Endothelial cell of umbilical vein (primary cell): ENCODE measurements around the gene PCDH18. TPM values are rescaled to one million over a fixed set of nuclear protein-coding genes. Genes with fewer than 3 reads are reported as not detected.
A peak's percentile ranks its signal among the peaks of the same experiment; 100 is the strongest.

ENCODE experiments used
- BruUV-seq: library from RNA; stranded (reverse); fragments of 400-500 nt; replicated peaks from 2 replicates; lab custom pipeline; 2021; lab: Mats Ljungman, UMichigan
- CTCF ChIA-PET: fragments of 300-600, 350-600 bp; sonication (Branson Sonifier 250); formaldehyde crosslinking; loops from one replicate; lab custom pipeline; 2021; ENCODE audit warnings: antibody characterized with exemption, inconsistent platforms; lab: Charles Lee
- POLR2A ChIA-PET: fragments of 300-600, 350-600 bp; sonication (Branson Sonifier 250); formaldehyde crosslinking; loops from one replicate; lab custom pipeline; 2021; ENCODE audit warnings: antibody characterized with exemption, inconsistent platforms; lab: Charles Lee
- DNase-seq: peaks from one replicate; pipeline ENCODE4 v3.0.0-alpha.2; 2011; ENCODE audit warnings: low read depth, low spot score
- FAIRE-seq: peaks from 2 replicates; lab custom pipeline; 2011; peaks lifted over from hg19 to GRCh38; lab: Jason Lieb, UNC
- H2AFZ ChIP-seq: 2 replicates; pipeline ENCODE4 v1.6.0; 2012; ENCODE audit warnings: low read depth, low read length, control low read depth, inconsistent platforms
- H3K27ac ChIP-seq: 2 replicates; pipeline ENCODE4 v1.5.1; 2011; ENCODE audit warnings: low read depth, mild to moderate bottlenecking, control low read depth, low read length, moderate library complexity; ENCODE audit not compliant: insufficient read depth
- H3K27me3 ChIP-seq, 2 experiments: 2 replicates each; pipeline versions ENCODE4 v1.6.0 to v1.6.1; 2011; ENCODE audit warnings: low read length in 2 of 2, mixed read lengths in 1 of 2; ENCODE audit not compliant: control insufficient read depth in 2 of 2, insufficient read depth in 2 of 2
- H3K36me3 ChIP-seq, 2 experiments: 2 replicates in 1 of 2; 3 replicates in 1 of 2; pipeline ENCODE4 v1.5.1; 2011; ENCODE audit warnings: low read length in 2 of 2, mild to moderate bottlenecking in 1 of 2, moderate library complexity in 1 of 2; ENCODE audit not compliant: control insufficient read depth in 2 of 2, insufficient read depth in 2 of 2; ENCODE audit errors: extremely low read depth in 1 of 2
- H3K4me1 ChIP-seq: 3 replicates; pipeline ENCODE4 v1.5.1; 2011; ENCODE audit warnings: mild to moderate bottlenecking, low read length; ENCODE audit not compliant: control insufficient read depth, insufficient read depth; ENCODE audit errors: extremely low read depth
- H3K4me2 ChIP-seq: 2 replicates; pipeline ENCODE4 v1.6.1; 2011; ENCODE audit warnings: low read length, control low read depth, mixed read lengths; ENCODE audit not compliant: insufficient read depth
- H3K4me3 ChIP-seq, 3 experiments: fragments of 200-600 bp in 1 of 3; sonication (generic), shearing (Covaris generic) in 1 of 3; replicated peaks in 1 of 3; 2 replicates each; pipeline ENCODE4 v1.5.1; 2011 to 2016; ENCODE audit warnings: control low read depth in 3 of 3, low read length in 3 of 3, mild to moderate bottlenecking in 2 of 3, inconsistent platforms in 1 of 3, low read depth in 1 of 3, moderate library complexity in 1 of 3; ENCODE audit not compliant: insufficient read depth in 1 of 3
- H3K79me2 ChIP-seq: 2 replicates; pipeline ENCODE4 v1.6.0; 2012; ENCODE audit warnings: low read length, inconsistent platforms; ENCODE audit not compliant: control insufficient read depth, insufficient read depth
- H3K9ac ChIP-seq: replicated peaks from 2 replicates; pipeline ENCODE3; 2011; ENCODE audit warnings: low read length, control low read depth; ENCODE audit not compliant: insufficient read depth; ENCODE audit errors: extremely low read depth
- H3K9me1 ChIP-seq: replicated peaks from 3 replicates; pipeline ENCODE4 v1.6.0; 2011; ENCODE audit warnings: mild to moderate bottlenecking, low read length; ENCODE audit not compliant: control insufficient read depth, insufficient read depth; ENCODE audit errors: extremely low read depth
- H3K9me3 ChIP-seq: replicated peaks from 2 replicates; pipeline ENCODE4 v1.5.1; 2012; ENCODE audit warnings: low read length, inconsistent platforms; ENCODE audit not compliant: control insufficient read depth, insufficient read depth
- H4K20me1 ChIP-seq: replicated peaks from 2 replicates; pipeline ENCODE3; 2011; ENCODE audit warnings: mild to moderate bottlenecking, low read length; ENCODE audit not compliant: control insufficient read depth, insufficient read depth; ENCODE audit errors: extremely low read depth
- EZH2 ChIP-seq: IDR thresholded peaks from 2 replicates; pipeline ENCODE4 v1.6.1; 2012; ENCODE audit warnings: borderline replicate concordance, low read depth, mild to moderate bottlenecking, moderate library complexity, low read length, inconsistent platforms; ENCODE audit not compliant: severe bottlenecking
- FOS ChIP-seq: IDR thresholded peaks from 2 replicates; pipeline ENCODE4 v1.6.1; 2011; ENCODE audit warnings: mild to moderate bottlenecking, low read length, moderate library complexity, borderline replicate concordance; ENCODE audit not compliant: insufficient read depth
- GATA2 ChIP-seq: IDR thresholded peaks from 2 replicates; pipeline ENCODE4 v1.7.0; 2011; ENCODE audit warnings: low read depth, mild to moderate bottlenecking, moderate library complexity, mixed read lengths, low read length; ENCODE audit not compliant: insufficient read length, insufficient read depth
- JUN ChIP-seq: IDR thresholded peaks from 2 replicates; pipeline ENCODE4 v1.6.1; 2011; ENCODE audit warnings: borderline replicate concordance, low read depth; ENCODE audit not compliant: insufficient read length, insufficient read depth
- MYC ChIP-seq: IDR thresholded peaks from one replicate; pipeline ENCODE4 v1.6.1; 2011; ENCODE audit warnings: mild to moderate bottlenecking, low read depth, low read length
- POLR2A ChIP-seq: IDR thresholded peaks from 2 replicates; pipeline ENCODE4 v1.6.1; 2012; ENCODE audit warnings: low read depth, mild to moderate bottlenecking, control low read depth, low read length
- POLR2AphosphoS5 ChIP-seq: IDR thresholded peaks from 2 replicates; pipeline ENCODE4 v1.6.1; 2012; ENCODE audit warnings: low read depth, mild to moderate bottlenecking, control low read depth, low read length, moderate library complexity; ENCODE audit not compliant: insufficient read depth
- dilution Hi-C: fragments of 300-500 bp; cut with MboI; formaldehyde crosslinking; loops from one replicate; pipeline ENCODE4 v1.15.0; 2019; ENCODE audit warnings: low sequenced_read_pairs; ENCODE audit not compliant: extremely low pct_ligation_motif_present
- intact Hi-C: fragments of 100-400 bp; cut with micrococcal nuclease; formaldehyde crosslinking; loops from one replicate; pipeline ENCODE4 v1.10.0; 2022
- polyA plus RNA-seq, 4 experiments: library from polyadenylated mRNA; depleted of rRNA in 3 of 4; stranded (reverse) in 3 of 4; unstranded in 1 of 4; fragments of >200 nt; gene quantifications; 2 replicates each; pipeline versions ENCODE4 v1.2.1 to v1.2.3, GENCODE V29; 2011 to 2012; ENCODE audit warnings: missing spikeins in 1 of 4
- total RNA-seq: library from RNA; stranded (reverse); gene quantifications from 2 replicates; pipeline ENCODE4 v1.2.3, GENCODE V29; 2021
- TF ChIP-seq, protein P1 (sequence below), 2 donors: IDR thresholded peaks; 1 replicate in 1 of 2; 2 replicates in 1 of 2; pipeline ENCODE4 v1.5.1; 2011; ENCODE audit warnings: low read length in 2 of 2, mild to moderate bottlenecking in 2 of 2, moderate library complexity in 2 of 2, control low read depth in 1 of 2, inconsistent platforms in 1 of 2, low read depth in 1 of 2; ENCODE audit not compliant: insufficient read depth in 1 of 2; ENCODE audit errors: extremely low read depth in 1 of 2
- TF ChIP-seq, protein P2 (sequence below): IDR thresholded peaks from 2 replicates; pipeline ENCODE4 v1.6.1; 2011; ENCODE audit not compliant: insufficient read depth, insufficient read length

PCDH18 gene
- total and polyA plus RNA-seq, 2 donors (not counting 3 experiments of a cell fraction or from before 2014, with no cell fraction given) = 1.5 to 2.2 TPM

DNA sequence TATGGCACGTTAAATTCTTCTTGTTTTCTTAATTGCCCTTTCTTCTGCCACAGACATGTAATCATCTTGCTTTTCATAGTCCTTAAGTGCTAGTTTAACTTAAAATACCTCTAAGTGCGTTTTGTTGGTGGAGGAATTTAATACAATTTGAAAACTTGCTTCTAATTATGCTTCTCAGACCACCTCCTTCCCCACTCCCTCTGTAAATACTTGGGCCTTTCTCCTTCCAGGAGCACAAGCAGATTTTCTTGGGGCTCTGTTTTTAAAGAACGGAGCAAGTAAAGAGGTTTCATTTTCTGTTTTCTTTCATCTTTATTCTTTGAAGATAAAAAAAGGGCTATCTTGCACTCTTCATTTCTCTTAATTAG lies 559 bp upstream of the PCDH18 start:
- POLR2A ChIA-PET = no interaction called here

More for the DNA sequence above, 559 bp upstream of the PCDH18 start:
- BruUV-seq = TSS peak; percentile 21
- Histone ChIP-seq H4K20me1 (no peaks in the 10 kb centered on the region), H2AFZ (peak overlapping the region; percentile 74), H3K9me3 (no peaks in the 10 kb centered on the region), H3K36me3 (no peaks in the 10 kb centered on the region), H3K9ac (peak overlapping the region; percentile 73), H3K27ac (peak overlapping the region; percentile 23), H3K4me1 (peaks cover 10% of the 10 kb centered on the region), H3K27me3 (no peaks in the 10 kb centered on the region), H3K79me2 (no peaks in the 10 kb centered on the region), H3K4me3 (peak overlapping the region; percentile 38 to 94 (median 58)), H3K4me2 (peak overlapping the region; percentile 91), H3K9me1 (no peaks in the 10 kb centered on the region)
- intact Hi-C loops (loop anchor here (2.0 to 10.0 kb wide), 3 partner anchors 14 to 332 kb away; no protein-coding TSS in a partner anchor), dilution Hi-C loops (no loop called here)
- FAIRE-seq (no peak), DNase-seq (no peak)
- TF ChIP-seq MYC (no peak), EZH2 (no peak), POLR2A (no peak), JUN (no peak), POLR2AphosphoS5 (no peak), GATA2 (no peak), FOS (no peak)
- TF ChIP-seq, protein P1, sequence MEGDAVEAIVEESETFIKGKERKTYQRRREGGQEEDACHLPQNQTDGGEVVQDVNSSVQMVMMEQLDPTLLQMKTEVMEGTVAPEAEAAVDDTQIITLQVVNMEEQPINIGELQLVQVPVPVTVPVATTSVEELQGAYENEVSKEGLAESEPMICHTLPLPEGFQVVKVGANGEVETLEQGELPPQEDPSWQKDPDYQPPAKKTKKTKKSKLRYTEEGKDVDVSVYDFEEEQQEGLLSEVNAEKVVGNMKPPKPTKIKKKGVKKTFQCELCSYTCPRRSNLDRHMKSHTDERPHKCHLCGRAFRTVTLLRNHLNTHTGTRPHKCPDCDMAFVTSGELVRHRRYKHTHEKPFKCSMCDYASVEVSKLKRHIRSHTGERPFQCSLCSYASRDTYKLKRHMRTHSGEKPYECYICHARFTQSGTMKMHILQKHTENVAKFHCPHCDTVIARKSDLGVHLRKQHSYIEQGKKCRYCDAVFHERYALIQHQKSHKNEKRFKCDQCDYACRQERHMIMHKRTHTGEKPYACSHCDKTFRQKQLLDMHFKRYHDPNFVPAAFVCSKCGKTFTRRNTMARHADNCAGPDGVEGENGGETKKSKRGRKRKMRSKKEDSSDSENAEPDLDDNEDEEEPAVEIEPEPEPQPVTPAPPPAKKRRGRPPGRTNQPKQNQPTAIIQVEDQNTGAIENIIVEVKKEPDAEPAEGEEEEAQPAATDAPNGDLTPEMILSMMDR (IDR thresholded peaks at IDR 0.05; ENCODE audit: extremely low read depth in 1 of 2, insufficient read depth in 1 of 2, low read depth in 1 of 2, low read length in 2 of 2) = no peak
- TF ChIP-seq, protein P2, sequence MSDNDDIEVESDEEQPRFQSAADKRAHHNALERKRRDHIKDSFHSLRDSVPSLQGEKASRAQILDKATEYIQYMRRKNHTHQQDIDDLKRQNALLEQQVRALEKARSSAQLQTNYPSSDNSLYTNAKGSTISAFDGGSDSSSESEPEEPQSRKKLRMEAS = no peak
- CTCF ChIA-PET = interaction anchor here (0.6 to 2.1 kb wide), 6 partner anchors 8 to 139 kb away, joined by 3 to 11 read pairs (median 4); no protein-coding TSS in a partner anchor
